Hepatocyte (in vitro differentiated cells): ENCODE data around the gene MAP7.

ENCODE experiments used
- CTCF ChIP-seq: fragments of 200-600 bp; sonication (generic); IDR thresholded peaks from 2 replicates; pipeline ENCODE4 v1.5.1; 2016; ENCODE audit warnings: antibody characterized with exemption, mild to moderate bottlenecking; ENCODE audit not compliant: poor library complexity
- EZH2 ChIP-seq: fragments of 200-600 bp; sonication (generic); IDR thresholded peaks from 2 replicates; pipeline ENCODE4 v1.6.1; 2016; ENCODE audit warnings: antibody characterized with exemption, mild to moderate bottlenecking, borderline replicate concordance
- EZH2phosphoT487 ChIP-seq: fragments of 200-600 bp; sonication (generic); IDR thresholded peaks from one replicate; pipeline ENCODE4 v1.6.1; 2018; ENCODE audit warnings: antibody characterized with exemption, mild to moderate bottlenecking, low read depth, moderate library complexity; ENCODE audit not compliant: unreplicated experiment, severe bottlenecking

- no peak for TF ChIP-seq CTCF
- no peak for TF ChIP-seq EZH2phosphoT487
- no peak for TF ChIP-seq EZH2
Observed at GRCh38 chr6:136438441-136438840, 111.8 kb downstream of the MAP7 start.
